ENCODE measurements around the gene TMEM176B. TPM values are rescaled to one million over a fixed set of nuclear protein-coding genes. Genes with fewer than 3 reads are reported as not detected.

TMEM176B gene
- total and polyA plus RNA-seq, 2 donors (not counting 1 experiment from before 2014, with no cell fraction given) = 0.25 to 1.4 TPM

GRCh38 chr7:150848561-150849115 lies 48.5 kb upstream of the TMEM176B start:
- H3K9me3 Mint-ChIP-seq (ENCODE audit: insufficient read depth) = no peaks in the 10 kb centered on the region

GRCh38 chr7:150848111-150848510 lies 47.9 kb upstream of the TMEM176B start:
- Histone ChIP-seq H2AFZ (ENCODE audit: insufficient read depth, low read depth, low read length, poor library complexity, severe bottlenecking) (no peak overlapping the region), H3K79me2 (ENCODE audit: control insufficient read depth, insufficient read depth, low read length) (no peaks in the 10 kb centered on the region), H3K9me3 (ENCODE audit: control extremely low read depth in 1 of 3, control insufficient read depth in 2 of 3, insufficient read depth in 1 of 3, low read length in 2 of 3) (no peaks in the 10 kb centered on the region), H3K9ac (ENCODE audit: low read length) (no peak overlapping the region), H3K4me2 (replicated peaks; ENCODE audit: low read depth, low read length, poor library complexity, severe bottlenecking) (no peak overlapping the region), H4K20me1 (ENCODE audit: control insufficient read depth, insufficient read depth, low read length, poor library complexity, severe bottlenecking) (no peaks in the 10 kb centered on the region), H3K36me3 (replicated peaks in 1 of 2; ENCODE audit: control extremely low read depth in 1 of 2, control insufficient read depth in 1 of 2, extremely low read depth in 1 of 2, insufficient read depth in 2 of 2, low read length in 1 of 2) (no peaks in the 10 kb centered on the region), H3K4me1 (ENCODE audit: control insufficient read depth in 2 of 2, insufficient read depth in 2 of 2, low read length in 2 of 2) (no peaks in the 10 kb centered on the region), H3K27ac (ENCODE audit: low read length in 2 of 2) (no peak overlapping the region), H3K4me3 (ENCODE audit: control extremely low read depth in 1 of 5, extremely low read depth in 1 of 5, insufficient read depth in 1 of 5, low read depth in 2 of 5, low read length in 4 of 5) (no peak overlapping the region), H3K27me3 (replicated peaks in 1 of 4; ENCODE audit: control extremely low read depth in 1 of 4, control insufficient read depth in 3 of 4, insufficient read depth in 4 of 4, low read length in 3 of 4) (peaks cover 0 to 6% (median 1%) of the 10 kb centered on the region in 4 experiments)
- POLR2A ChIA-PET = no interaction called here
- H3K27me3 Mint-ChIP-seq = peaks cover 29% of the 10 kb centered on the region
- ATAC-seq (ENCODE audit: low read depth) (no peak), DNase-seq (no peak)
- H3K27ac Mint-ChIP-seq = no peak overlapping the region
- H3K9me3 Mint-ChIP-seq (ENCODE audit: insufficient read depth) = no peaks in the 10 kb centered on the region
- intact Hi-C loops (cut with micrococcal nuclease) = no loop called here
- 97% methylated on average over 6 of the region's 8 CpGs for WGBS (ENCODE audit: insufficient coverage)
- TF ChIP-seq CTCF (IDR thresholded peaks at IDR 0.05) (no peak), EZH2 (IDR thresholded peaks at IDR 0.05; ENCODE audit: borderline replicate concordance, insufficient read depth, low read depth, low read length, poor library complexity, severe bottlenecking) (no peak)
- no peak overlapping the region for H3K4me3 Mint-ChIP-seq
- H3K4me1 Mint-ChIP-seq = no peaks in the 10 kb centered on the region
- CTCF ChIA-PET = no interaction called here

More at GRCh38 chr7:150848561-150849115, 48.5 kb upstream of the TMEM176B start:
- Mint-ChIP-seq H3K27me3 (peaks cover 29% of the 10 kb centered on the region), H3K4me1 (no peaks in the 10 kb centered on the region), H3K4me3 (no peak overlapping the region), H3K27ac (no peak overlapping the region)
- DNase-seq (no peak), ATAC-seq (ENCODE audit: low read depth) (no peak)
- WGBS (ENCODE audit: insufficient coverage) = 94% methylated on average over 3 of the region's 3 CpGs
- no peak overlapping the region for H3K4me3 ChIP-seq (ENCODE audit: control extremely low read depth in 1 of 5, extremely low read depth in 1 of 5, insufficient read depth in 1 of 5, low read depth in 2 of 5, low read length in 4 of 5)
- H4K20me1 ChIP-seq (ENCODE audit: control insufficient read depth, insufficient read depth, low read length, poor library complexity, severe bottlenecking) = no peaks in the 10 kb centered on the region
- H3K4me1 ChIP-seq (ENCODE audit: control insufficient read depth in 2 of 2, insufficient read depth in 2 of 2, low read length in 2 of 2) = no peaks in the 10 kb centered on the region
- no peak overlapping the region for H2AFZ ChIP-seq (ENCODE audit: insufficient read depth, low read depth, low read length, poor library complexity, severe bottlenecking)
- H3K9ac ChIP-seq (ENCODE audit: low read length) = no peak overlapping the region
- H3K36me3 ChIP-seq (replicated peaks in 1 of 2; ENCODE audit: control extremely low read depth in 1 of 2, control insufficient read depth in 1 of 2, extremely low read depth in 1 of 2, insufficient read depth in 2 of 2, low read length in 1 of 2) = no peaks in the 10 kb centered on the region
- H3K4me2 ChIP-seq (replicated peaks; ENCODE audit: low read depth, low read length, poor library complexity, severe bottlenecking) = no peak overlapping the region
- CTCF ChIA-PET = no interaction called here
- no peak overlapping the region for H3K27ac ChIP-seq (ENCODE audit: low read length in 2 of 2)
- H3K27me3 ChIP-seq (replicated peaks in 1 of 4; ENCODE audit: control extremely low read depth in 1 of 4, control insufficient read depth in 3 of 4, insufficient read depth in 4 of 4, low read length in 3 of 4) = peaks cover 0 to 6% (median 1%) of the 10 kb centered on the region in 4 experiments
- TF ChIP-seq CTCF (IDR thresholded peaks at IDR 0.05) (no peak), EZH2 (IDR thresholded peaks at IDR 0.05; ENCODE audit: borderline replicate concordance, insufficient read depth, low read depth, low read length, poor library complexity, severe bottlenecking) (no peak)
- POLR2A ChIA-PET = no interaction called here
- intact Hi-C loops (cut with micrococcal nuclease) = no loop called here
- H3K9me3 ChIP-seq (ENCODE audit: control extremely low read depth in 1 of 3, control insufficient read depth in 2 of 3, insufficient read depth in 1 of 3, low read length in 2 of 3) = no peaks in the 10 kb centered on the region
- no peaks in the 10 kb centered on the region for H3K79me2 ChIP-seq (ENCODE audit: control insufficient read depth, insufficient read depth, low read length)

Measured in B cell (primary cell).